A549 (cell line): Measurements from ENCODE around the gene CD9.

ENCODE experiments used
- BHLHE40 ChIP-seq: IDR thresholded peaks from 2 replicates; pipeline ENCODE4 v1.6.1; 2012; ENCODE audit warnings: low read depth, low read length, inconsistent platforms
- EP300 ChIP-seq, 2 experiments: fragments of >200 bp; sonication (Bioruptor Twin); formaldehyde crosslinking; IDR thresholded peaks; 2 replicates in 1 of 2; 3 replicates in 1 of 2; pipeline ENCODE4 v1.6.1; 2016 to 2017
- JUNB ChIP-seq: fragments of >200 bp; sonication (Bioruptor Twin); formaldehyde crosslinking; IDR thresholded peaks from 2 replicates; pipeline ENCODE4 v1.6.1; 2016
- NPAS2 ChIP-seq: fragments of 250-450 bp; sonication (Bioruptor Pico); IDR thresholded peaks from 2 replicates; pipeline ENCODE4 v1.8.0; 2022; ENCODE audit warnings: mild to moderate bottlenecking, moderate library complexity, borderline replicate concordance
- NR3C1 ChIP-seq: fragments of >200 bp; sonication (Bioruptor Twin); formaldehyde crosslinking; IDR thresholded peaks from 3 replicates; pipeline ENCODE4 v1.6.1; 2017
- POLR2A ChIP-seq: IDR thresholded peaks from 2 replicates; pipeline ENCODE4 v1.6.1; 2012; ENCODE audit warnings: mild to moderate bottlenecking, low read length
- POLR2AphosphoS2 ChIP-seq: conservative IDR thresholded peaks from 2 replicates; pipeline ENCODE4 v1.6.1; 2012; ENCODE audit warnings: low read length, improper control_type of control experiment, inconsistent platforms
- RAD21 ChIP-seq, 2 experiments: fragments of >200 bp in 1 of 2; sonication (Bioruptor Twin) in 1 of 2; formaldehyde crosslinking in 1 of 2; IDR thresholded peaks in 1 of 2; conservative IDR thresholded peaks in 1 of 2; 2 replicates in 1 of 2; 3 replicates in 1 of 2; pipeline ENCODE4 v1.6.1; 2012 to 2018; ENCODE audit warnings: inconsistent platforms in 1 of 2
- RCOR1 ChIP-seq: fragments of 150-350 bp; IDR thresholded peaks from 2 replicates; pipeline ENCODE4 v1.6.1; 2014; ENCODE audit warnings: antibody characterized with exemption, low read length, low read depth
- SMC3 ChIP-seq: fragments of >200 bp; sonication (Bioruptor Twin); formaldehyde crosslinking; IDR thresholded peaks from 3 replicates; pipeline ENCODE4 v1.6.1; 2018; ENCODE audit warnings: inconsistent platforms
- ZNF302 ChIP-seq: fragments of 250-450 bp; sonication (Bioruptor Pico); IDR thresholded peaks from 2 replicates; pipeline ENCODE4 v1.9.0; 2021; ENCODE audit warnings: inconsistent platforms, mild to moderate bottlenecking, moderate library complexity
- TF ChIP-seq, protein P1 (sequence below): fragments of >200 bp; sonication (Bioruptor Twin); formaldehyde crosslinking; IDR thresholded peaks from 3 replicates; pipeline ENCODE4 v1.5.1; 2016
- TF ChIP-seq, protein P2 (sequence below): fragments of 200-600 bp; sonication (generic); IDR thresholded peaks from 2 replicates; pipeline ENCODE4 v1.6.1; 2016; ENCODE audit warnings: antibody characterized with exemption, mild to moderate bottlenecking, moderate library complexity
- TF ChIP-seq, protein P3 (sequence below): IDR thresholded peaks from 2 replicates; pipeline ENCODE4 v1.6.1; 2012

DNA sequence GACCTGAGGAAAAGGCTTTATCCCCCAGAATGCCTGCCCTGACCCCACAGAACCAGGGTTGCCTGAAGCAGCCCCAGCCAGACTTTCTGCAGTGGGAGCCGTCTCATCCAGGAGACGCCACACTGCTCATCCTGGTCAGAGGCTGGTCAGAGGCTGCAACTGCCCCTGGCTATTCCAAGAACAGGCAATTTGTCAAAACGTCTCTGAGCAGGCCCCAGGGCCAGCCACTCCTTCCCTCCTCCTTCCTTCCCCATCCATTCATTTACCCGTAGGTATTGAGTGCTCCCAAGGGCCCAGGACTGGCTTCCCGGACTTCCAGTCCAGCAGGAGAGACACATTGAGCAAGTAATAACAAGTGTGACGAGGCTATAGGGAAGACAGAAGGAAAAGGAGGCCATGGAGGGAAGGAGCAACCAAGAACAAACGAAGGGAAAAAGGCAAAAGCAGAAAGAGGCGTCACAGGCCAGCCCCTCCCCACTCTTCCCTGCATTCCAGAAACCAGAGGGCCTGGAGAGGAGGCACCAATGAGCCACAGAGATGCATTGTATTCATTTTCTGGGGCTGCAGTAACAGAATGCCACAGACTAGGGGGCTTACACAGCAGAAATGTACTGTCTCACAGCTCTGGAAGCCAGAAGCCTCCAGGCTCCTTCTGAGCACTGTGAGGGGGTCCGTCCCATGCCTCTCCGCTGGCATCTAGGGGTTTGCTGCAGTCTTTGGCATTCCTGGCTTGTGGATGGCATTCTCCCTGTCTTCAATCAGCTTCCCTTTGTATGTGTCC lies 21.0 kb upstream of the CD9 start:
- TF ChIP-seq, protein P1, sequence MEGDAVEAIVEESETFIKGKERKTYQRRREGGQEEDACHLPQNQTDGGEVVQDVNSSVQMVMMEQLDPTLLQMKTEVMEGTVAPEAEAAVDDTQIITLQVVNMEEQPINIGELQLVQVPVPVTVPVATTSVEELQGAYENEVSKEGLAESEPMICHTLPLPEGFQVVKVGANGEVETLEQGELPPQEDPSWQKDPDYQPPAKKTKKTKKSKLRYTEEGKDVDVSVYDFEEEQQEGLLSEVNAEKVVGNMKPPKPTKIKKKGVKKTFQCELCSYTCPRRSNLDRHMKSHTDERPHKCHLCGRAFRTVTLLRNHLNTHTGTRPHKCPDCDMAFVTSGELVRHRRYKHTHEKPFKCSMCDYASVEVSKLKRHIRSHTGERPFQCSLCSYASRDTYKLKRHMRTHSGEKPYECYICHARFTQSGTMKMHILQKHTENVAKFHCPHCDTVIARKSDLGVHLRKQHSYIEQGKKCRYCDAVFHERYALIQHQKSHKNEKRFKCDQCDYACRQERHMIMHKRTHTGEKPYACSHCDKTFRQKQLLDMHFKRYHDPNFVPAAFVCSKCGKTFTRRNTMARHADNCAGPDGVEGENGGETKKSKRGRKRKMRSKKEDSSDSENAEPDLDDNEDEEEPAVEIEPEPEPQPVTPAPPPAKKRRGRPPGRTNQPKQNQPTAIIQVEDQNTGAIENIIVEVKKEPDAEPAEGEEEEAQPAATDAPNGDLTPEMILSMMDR, result no peak
- TF ChIP-seq POLR2A, result no peak
- TF ChIP-seq, protein P2, sequence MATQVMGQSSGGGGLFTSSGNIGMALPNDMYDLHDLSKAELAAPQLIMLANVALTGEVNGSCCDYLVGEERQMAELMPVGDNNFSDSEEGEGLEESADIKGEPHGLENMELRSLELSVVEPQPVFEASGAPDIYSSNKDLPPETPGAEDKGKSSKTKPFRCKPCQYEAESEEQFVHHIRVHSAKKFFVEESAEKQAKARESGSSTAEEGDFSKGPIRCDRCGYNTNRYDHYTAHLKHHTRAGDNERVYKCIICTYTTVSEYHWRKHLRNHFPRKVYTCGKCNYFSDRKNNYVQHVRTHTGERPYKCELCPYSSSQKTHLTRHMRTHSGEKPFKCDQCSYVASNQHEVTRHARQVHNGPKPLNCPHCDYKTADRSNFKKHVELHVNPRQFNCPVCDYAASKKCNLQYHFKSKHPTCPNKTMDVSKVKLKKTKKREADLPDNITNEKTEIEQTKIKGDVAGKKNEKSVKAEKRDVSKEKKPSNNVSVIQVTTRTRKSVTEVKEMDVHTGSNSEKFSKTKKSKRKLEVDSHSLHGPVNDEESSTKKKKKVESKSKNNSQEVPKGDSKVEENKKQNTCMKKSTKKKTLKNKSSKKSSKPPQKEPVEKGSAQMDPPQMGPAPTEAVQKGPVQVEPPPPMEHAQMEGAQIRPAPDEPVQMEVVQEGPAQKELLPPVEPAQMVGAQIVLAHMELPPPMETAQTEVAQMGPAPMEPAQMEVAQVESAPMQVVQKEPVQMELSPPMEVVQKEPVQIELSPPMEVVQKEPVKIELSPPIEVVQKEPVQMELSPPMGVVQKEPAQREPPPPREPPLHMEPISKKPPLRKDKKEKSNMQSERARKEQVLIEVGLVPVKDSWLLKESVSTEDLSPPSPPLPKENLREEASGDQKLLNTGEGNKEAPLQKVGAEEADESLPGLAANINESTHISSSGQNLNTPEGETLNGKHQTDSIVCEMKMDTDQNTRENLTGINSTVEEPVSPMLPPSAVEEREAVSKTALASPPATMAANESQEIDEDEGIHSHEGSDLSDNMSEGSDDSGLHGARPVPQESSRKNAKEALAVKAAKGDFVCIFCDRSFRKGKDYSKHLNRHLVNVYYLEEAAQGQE, result no peak
- no peak for TF ChIP-seq NPAS2
- no peak for TF ChIP-seq EP300 (IDR thresholded peaks at IDR 0.05)
- TF ChIP-seq POLR2AphosphoS2, result no peak
- TF ChIP-seq SMC3, result no peak
- no peak for TF ChIP-seq RCOR1
- TF ChIP-seq BHLHE40, result no peak
- no peak for TF ChIP-seq RAD21 (conservative IDR thresholded peaks at IDR 0.05 in 1 of 2, IDR thresholded peaks at IDR 0.05 in 1 of 2)
- no peak for TF ChIP-seq JUNB
- no peak for TF ChIP-seq NR3C1
- no peak for TF ChIP-seq ZNF302 (CRISPR knock-in tag)
- TF ChIP-seq, protein P3, sequence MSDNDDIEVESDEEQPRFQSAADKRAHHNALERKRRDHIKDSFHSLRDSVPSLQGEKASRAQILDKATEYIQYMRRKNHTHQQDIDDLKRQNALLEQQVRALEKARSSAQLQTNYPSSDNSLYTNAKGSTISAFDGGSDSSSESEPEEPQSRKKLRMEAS, result no peak
